GM19035 (cell line): ENCODE results near the gene SLC2A1.
A peak's percentile ranks its signal among the peaks of the same experiment; 100 is the strongest.

Experiments
- ATAC-seq: cut with Tn5 transposase; IDR thresholded peaks from one replicate; pipeline ENCODE4 v1.9.1; 2021; ENCODE audit not compliant: unreplicated experiment

SLC2A1 gene

GRCh38 chr1:42961312-42962091 lies 2.8 kb upstream of the SLC2A1 start:
- ATAC-seq, result no peak

- ATAC-seq, result no peak
These were observed 2.1 kb upstream of the SLC2A1 start for GRCh38 chr1:42960566-42961311.

GRCh38 chr1:42960122-42960390 lies 1.4 kb upstream of the SLC2A1 start:
- ATAC-seq, result no peak

GRCh38 chr1:42957880-42958487 lies 684 bp downstream of the SLC2A1 start:
- peak; percentile 49 for ATAC-seq

GRCh38 chr1:42957229-42957879 lies 1.3 kb downstream of the SLC2A1 start:
- no peak for ATAC-seq

- no peak for ATAC-seq
These were observed 1.9 kb downstream of the SLC2A1 start for GRCh38 chr1:42956739-42957138.

- ATAC-seq, result no peak
These were observed 3.2 kb downstream of the SLC2A1 start for GRCh38 chr1:42955311-42956063.

- ATAC-seq, result no peak
These were observed 5.2 kb downstream of the SLC2A1 start for GRCh38 chr1:42953182-42954180.

GRCh38 chr1:42952303-42953001 lies 6.2 kb downstream of the SLC2A1 start:
- no peak for ATAC-seq

GRCh38 chr1:42951588-42951987 lies 7.1 kb downstream of the SLC2A1 start:
- ATAC-seq, result no peak

- no peak for ATAC-seq
These were observed 8.6 kb downstream of the SLC2A1 start for GRCh38 chr1:42950116-42950481.

- ATAC-seq, result no peak
These were observed 9.2 kb downstream of the SLC2A1 start for GRCh38 chr1:42949312-42950115.

- no peak for ATAC-seq
These were observed 10.5 kb downstream of the SLC2A1 start for GRCh38 chr1:42947965-42948732.

- ATAC-seq, result no peak
These were observed 11.6 kb downstream of the SLC2A1 start for GRCh38 chr1:42947117-42947516.

- ATAC-seq, result no peak
These were observed 12.4 kb downstream of the SLC2A1 start for GRCh38 chr1:42946120-42946898.

GRCh38 chr1:42945164-42945563 lies 13.5 kb downstream of the SLC2A1 start:
- no peak for ATAC-seq
